Measurements from ENCODE around the gene PDS5B. TPM values are rescaled to one million over a fixed set of nuclear protein-coding genes. Genes with fewer than 3 reads are reported as not detected.

PDS5B gene
- total and polyA plus RNA-seq, 2 experiments from 2014 or later: 43.9 to 46.5 TPM

DNA sequence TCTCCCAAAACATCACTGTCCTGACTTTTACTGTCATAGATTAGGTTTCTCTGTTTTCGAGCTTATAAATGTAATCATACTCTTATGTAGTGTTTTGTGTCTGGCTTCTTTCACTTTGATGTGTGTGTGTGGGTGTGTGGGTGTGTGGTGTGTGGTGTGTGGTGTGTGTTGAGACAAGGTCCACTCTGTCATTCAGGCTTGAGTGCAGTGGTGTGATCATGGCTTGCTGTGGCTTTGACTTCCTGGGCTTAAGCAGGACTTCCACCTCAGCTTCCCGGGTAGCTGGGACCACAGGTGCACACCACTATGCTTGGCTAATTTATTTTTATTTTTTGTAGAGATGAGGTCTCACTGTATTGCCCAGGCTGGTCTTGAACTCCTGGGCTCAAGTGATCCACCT is 59.6 kb downstream of the PDS5B start (continued):
- TF ChIP-seq, protein P1, sequence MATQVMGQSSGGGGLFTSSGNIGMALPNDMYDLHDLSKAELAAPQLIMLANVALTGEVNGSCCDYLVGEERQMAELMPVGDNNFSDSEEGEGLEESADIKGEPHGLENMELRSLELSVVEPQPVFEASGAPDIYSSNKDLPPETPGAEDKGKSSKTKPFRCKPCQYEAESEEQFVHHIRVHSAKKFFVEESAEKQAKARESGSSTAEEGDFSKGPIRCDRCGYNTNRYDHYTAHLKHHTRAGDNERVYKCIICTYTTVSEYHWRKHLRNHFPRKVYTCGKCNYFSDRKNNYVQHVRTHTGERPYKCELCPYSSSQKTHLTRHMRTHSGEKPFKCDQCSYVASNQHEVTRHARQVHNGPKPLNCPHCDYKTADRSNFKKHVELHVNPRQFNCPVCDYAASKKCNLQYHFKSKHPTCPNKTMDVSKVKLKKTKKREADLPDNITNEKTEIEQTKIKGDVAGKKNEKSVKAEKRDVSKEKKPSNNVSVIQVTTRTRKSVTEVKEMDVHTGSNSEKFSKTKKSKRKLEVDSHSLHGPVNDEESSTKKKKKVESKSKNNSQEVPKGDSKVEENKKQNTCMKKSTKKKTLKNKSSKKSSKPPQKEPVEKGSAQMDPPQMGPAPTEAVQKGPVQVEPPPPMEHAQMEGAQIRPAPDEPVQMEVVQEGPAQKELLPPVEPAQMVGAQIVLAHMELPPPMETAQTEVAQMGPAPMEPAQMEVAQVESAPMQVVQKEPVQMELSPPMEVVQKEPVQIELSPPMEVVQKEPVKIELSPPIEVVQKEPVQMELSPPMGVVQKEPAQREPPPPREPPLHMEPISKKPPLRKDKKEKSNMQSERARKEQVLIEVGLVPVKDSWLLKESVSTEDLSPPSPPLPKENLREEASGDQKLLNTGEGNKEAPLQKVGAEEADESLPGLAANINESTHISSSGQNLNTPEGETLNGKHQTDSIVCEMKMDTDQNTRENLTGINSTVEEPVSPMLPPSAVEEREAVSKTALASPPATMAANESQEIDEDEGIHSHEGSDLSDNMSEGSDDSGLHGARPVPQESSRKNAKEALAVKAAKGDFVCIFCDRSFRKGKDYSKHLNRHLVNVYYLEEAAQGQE (IDR thresholded peaks at IDR 0.05; ENCODE audit: unreplicated experiment): no peak
- TF ChIP-seq JUNB (IDR thresholded peaks at IDR 0.05; ENCODE audit: unreplicated experiment): no peak
- no peak for TF ChIP-seq POLR2AphosphoS5 (IDR thresholded peaks at IDR 0.05; ENCODE audit: low read depth)
- TF ChIP-seq EZH2 (IDR thresholded peaks at IDR 0.05; ENCODE audit: low read depth, unreplicated experiment): no peak

DNA sequence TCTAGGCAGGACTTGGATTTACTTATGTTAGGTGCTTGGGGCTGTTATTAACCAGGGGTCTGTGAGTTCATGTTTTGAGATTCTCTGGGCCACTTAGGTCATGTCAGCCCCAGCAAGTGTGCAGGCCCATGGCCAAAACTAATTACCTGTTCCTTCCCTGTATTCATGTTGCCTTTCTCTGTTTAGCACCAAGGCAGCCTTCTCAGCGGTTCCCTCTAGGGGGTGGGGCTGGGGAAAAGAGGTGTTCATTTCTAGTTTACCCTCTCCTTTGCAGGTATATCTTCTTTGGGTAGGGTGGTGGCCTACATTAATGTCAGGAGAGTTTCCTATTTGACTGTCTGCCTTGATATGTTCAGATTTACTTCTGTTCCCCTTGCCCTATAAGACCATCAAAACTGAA is 61.7 kb downstream of the PDS5B start:
- no peaks in the 10 kb centered on the region for H3K36me3 ChIP-seq (ENCODE audit: insufficient read depth)
- Mint-ChIP-seq H3K36me3 (ENCODE audit: low read depth) (peaks cover 4% of the 10 kb centered on the region; the same call in 2 of the 3 replicates), H3K4me3 (no peak overlapping the region), H3K4me1 (peaks cover 19% of the 10 kb centered on the region), H3K27me3 (ENCODE audit: insufficient read depth, low read depth, poor library complexity) (peaks cover 2% of the 10 kb centered on the region), H3K27ac (peak overlapping the region; percentile 0; the same call in 1 of the 2 replicates), H3K9me3 (no peaks in the 10 kb centered on the region)
- H2AFZ ChIP-seq: no peak overlapping the region
- peaks cover 22% of the 10 kb centered on the region; the same call in 1 of the 2 replicates for H4K20me1 ChIP-seq (replicated peaks; ENCODE audit: insufficient read depth)
- H3K4me1 ChIP-seq (ENCODE audit: insufficient read depth): peaks cover 7% of the 10 kb centered on the region; the same call in 1 of the 2 replicates
- H3K79me2 ChIP-seq (replicated peaks; ENCODE audit: insufficient read depth): peaks cover 85% of the 10 kb centered on the region
- H3K27me3 ChIP-seq (ENCODE audit: insufficient read depth): no peaks in the 10 kb centered on the region
- H3K4me3 ChIP-seq: no peak overlapping the region
- peak; percentile 52 for DNase-seq (ENCODE audit: low spot score)
- H3K27ac ChIP-seq (ENCODE audit: low read depth): no peak overlapping the region
- peak; percentile 83 for ATAC-seq
- H3K9me2 ChIP-seq (ENCODE audit: insufficient read depth): no peaks in the 10 kb centered on the region
- H3F3A ChIP-seq (replicated peaks; ENCODE audit: low read depth): no peaks in the 10 kb centered on the region
- no peak overlapping the region for H3K4me2 ChIP-seq
- TF ChIP-seq ZNF331 (CRISPR knock-in tag; IDR thresholded peaks at IDR 0.05; ENCODE audit: low read depth) (no peak), JUNB (IDR thresholded peaks at IDR 0.05; ENCODE audit: unreplicated experiment) (no peak), CREB1 (CRISPR knock-in tag; IDR thresholded peaks at IDR 0.05; ENCODE audit: low read depth) (no peak), EZH2phosphoT487 (IDR thresholded peaks at IDR 0.05; ENCODE audit: unreplicated experiment) (no peak), STAT1 (IDR thresholded peaks at IDR 0.05; ENCODE audit: unreplicated experiment) (no peak)

DNA sequence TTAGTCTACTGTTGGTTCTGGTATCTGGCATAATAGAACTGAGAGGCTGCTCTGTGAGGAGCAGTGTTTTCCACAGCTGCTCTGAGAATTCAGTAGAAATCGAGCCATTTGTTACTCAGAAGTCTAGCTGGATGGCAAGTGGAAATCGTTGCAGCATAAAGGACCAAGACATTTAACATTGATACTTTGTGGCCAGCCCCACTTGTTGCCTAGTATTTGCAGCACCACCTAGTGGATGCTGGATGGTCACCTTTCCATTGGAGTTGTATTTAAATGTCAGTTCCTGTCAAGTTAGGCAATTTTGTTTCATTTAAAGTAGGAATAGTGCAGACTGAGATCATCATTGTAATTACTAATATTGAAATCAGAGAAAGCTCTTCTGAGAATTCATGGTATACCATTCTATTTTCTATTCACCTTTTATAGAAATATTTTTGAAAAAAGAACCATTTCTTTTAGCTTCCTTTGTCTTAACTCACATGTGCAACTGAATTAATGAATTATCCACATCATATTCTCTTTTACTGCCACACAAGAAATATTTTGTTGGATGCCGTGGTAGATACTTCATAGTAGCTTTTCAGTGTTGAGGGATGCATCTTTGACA is 64.6 kb downstream of the PDS5B start:
- Histone ChIP-seq H3K4me1 (ENCODE audit: insufficient read depth) (peaks cover 7% of the 10 kb centered on the region; the same call in 1 of the 2 replicates), H3K9me2 (ENCODE audit: insufficient read depth) (no peaks in the 10 kb centered on the region), H4K20me1 (replicated peaks; ENCODE audit: insufficient read depth) (peaks cover 15% of the 10 kb centered on the region; the same call in 1 of the 2 replicates), H3K27ac (ENCODE audit: low read depth) (no peak overlapping the region), H3K4me2 (no peak overlapping the region), H3K36me3 (ENCODE audit: insufficient read depth) (no peaks in the 10 kb centered on the region), H3F3A (replicated peaks; ENCODE audit: low read depth) (no peaks in the 10 kb centered on the region), H3K27me3 (ENCODE audit: insufficient read depth) (no peaks in the 10 kb centered on the region), H2AFZ (no peak overlapping the region), H3K79me2 (replicated peaks; ENCODE audit: insufficient read depth) (peaks cover 83% of the 10 kb centered on the region), H3K4me3 (no peak overlapping the region)
- H3K9me3 Mint-ChIP-seq: peaks cover 11% of the 10 kb centered on the region; the same call in 2 of the 3 replicates
- no peak overlapping the region for H3K27ac Mint-ChIP-seq
- H3K27me3 Mint-ChIP-seq (ENCODE audit: insufficient read depth, low read depth, poor library complexity): peaks cover under 1% of the 10 kb centered on the region
- H3K36me3 Mint-ChIP-seq (ENCODE audit: low read depth): peaks cover 24% of the 10 kb centered on the region
- DNase-seq (ENCODE audit: low spot score) (peak; percentile 87), ATAC-seq (peak; percentile 85)
- H3K4me3 Mint-ChIP-seq: no peak overlapping the region
- peaks cover 13% of the 10 kb centered on the region for H3K4me1 Mint-ChIP-seq
- TF ChIP-seq, protein P2, sequence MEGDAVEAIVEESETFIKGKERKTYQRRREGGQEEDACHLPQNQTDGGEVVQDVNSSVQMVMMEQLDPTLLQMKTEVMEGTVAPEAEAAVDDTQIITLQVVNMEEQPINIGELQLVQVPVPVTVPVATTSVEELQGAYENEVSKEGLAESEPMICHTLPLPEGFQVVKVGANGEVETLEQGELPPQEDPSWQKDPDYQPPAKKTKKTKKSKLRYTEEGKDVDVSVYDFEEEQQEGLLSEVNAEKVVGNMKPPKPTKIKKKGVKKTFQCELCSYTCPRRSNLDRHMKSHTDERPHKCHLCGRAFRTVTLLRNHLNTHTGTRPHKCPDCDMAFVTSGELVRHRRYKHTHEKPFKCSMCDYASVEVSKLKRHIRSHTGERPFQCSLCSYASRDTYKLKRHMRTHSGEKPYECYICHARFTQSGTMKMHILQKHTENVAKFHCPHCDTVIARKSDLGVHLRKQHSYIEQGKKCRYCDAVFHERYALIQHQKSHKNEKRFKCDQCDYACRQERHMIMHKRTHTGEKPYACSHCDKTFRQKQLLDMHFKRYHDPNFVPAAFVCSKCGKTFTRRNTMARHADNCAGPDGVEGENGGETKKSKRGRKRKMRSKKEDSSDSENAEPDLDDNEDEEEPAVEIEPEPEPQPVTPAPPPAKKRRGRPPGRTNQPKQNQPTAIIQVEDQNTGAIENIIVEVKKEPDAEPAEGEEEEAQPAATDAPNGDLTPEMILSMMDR (conservative IDR thresholded peaks at IDR 0.05; ENCODE audit: low read depth in 2 of 2): peak; percentile 87 to 92

Data from GM23338 (cell line).